GM19438 (cell line): Measurements from ENCODE around the gene GPC5.
"Not testable (repeated sequence)": the region's sequence is repeated elsewhere in the genome, so short reads cannot be mapped to it uniquely, and the experiment has no call there.

Source experiments
- ATAC-seq: cut with Tn5 transposase; IDR thresholded peaks from one replicate; pipeline ENCODE4 v1.9.1; 2021; ENCODE audit warnings: low read depth; ENCODE audit not compliant: unreplicated experiment

Gene GPC5

DNA sequence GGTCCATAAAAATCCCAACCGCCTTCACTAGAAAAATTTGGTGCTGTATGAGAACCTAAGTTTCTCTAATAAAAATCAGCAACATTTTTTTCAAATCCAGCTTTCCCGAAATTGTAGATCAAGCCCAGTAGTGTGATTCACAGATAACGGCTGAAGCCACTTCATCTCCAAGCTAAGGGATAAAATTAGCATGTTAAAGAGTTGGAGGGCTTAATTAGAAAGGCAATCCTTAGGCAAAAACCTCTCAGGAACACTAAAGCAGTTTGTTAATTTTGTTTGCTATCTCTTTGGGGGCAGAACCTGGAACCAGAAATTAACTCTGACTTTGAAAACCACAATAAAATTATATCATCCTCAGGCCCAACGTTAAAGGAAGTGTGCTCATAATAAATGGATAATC lies 820.2 kb downstream of the GPC5 start:
- no peak for ATAC-seq

DNA sequence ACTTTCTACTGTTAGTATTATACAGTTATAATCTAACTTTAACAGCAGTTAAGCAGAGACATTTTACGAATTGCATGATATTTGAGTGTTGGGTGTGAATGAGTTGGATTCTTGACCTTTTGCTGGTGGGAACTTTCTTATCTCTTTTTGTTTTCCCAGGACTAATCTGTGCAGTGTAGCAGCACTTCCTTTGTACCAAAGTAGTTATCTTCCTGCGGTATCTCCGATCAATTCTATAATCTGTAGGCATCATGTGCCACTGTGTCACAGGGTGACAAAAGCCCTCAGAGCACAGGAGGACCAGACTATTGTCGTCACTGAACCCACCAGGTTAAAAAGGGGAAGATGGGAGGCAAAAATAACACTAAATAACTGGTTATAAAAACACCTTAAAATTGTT lies 823.5 kb downstream of the GPC5 start:
- no peak for ATAC-seq

DNA sequence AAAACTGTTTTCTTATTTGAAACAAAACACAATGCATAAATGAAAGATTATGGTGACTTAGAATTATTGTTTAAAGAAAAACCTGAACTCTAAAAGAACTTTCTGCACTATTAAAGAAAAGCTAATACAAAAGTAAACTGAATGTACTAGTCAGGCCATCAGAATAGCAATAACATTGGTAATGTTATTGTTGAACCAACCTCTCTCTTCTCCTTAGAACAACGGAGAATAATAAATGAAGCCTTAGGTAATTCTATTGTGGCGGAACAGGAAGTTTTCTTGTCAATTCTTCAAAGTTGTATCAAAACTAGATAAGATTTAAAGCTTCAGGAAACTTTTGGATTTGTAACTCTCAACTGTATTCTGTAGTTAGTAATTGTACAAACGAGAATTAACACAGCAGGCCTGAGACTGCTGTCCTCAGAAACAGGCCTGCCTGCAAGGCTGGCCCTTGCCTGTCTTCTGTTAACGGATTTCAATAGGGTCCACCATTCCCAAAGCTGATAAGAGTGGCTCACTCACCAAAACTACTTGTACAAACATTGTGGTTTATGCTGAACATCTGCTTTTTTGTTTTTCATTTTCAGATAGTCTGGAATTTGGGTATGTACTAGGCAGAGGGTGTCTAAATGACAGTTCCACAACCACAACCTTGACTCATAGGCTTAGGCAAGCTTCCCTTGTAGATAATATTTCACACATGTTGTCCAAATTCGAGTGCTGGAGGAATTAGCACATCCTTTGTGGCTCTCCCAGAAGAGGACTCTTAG lies 825.8 kb downstream of the GPC5 start:
- ATAC-seq, result no peak

DNA sequence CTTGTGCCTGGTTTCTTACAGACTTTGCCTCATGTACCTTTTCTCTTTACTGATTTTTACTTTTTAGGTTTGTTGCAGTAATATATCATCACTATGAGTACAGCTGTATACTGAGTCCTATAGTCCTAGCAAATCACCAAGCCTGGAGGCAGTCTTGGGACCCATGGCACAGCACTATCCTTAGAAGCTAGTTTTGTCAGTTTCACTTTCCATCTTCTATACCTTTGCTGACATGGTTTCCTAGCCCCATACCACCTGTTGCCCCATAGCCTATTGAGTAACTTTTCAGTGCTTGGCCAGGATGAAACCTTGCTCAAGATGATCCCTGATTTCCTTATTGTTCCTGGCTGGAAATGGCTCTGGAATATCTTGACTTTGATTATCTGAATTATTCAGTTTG lies 826.4 kb downstream of the GPC5 start:
- no peak for ATAC-seq

DNA sequence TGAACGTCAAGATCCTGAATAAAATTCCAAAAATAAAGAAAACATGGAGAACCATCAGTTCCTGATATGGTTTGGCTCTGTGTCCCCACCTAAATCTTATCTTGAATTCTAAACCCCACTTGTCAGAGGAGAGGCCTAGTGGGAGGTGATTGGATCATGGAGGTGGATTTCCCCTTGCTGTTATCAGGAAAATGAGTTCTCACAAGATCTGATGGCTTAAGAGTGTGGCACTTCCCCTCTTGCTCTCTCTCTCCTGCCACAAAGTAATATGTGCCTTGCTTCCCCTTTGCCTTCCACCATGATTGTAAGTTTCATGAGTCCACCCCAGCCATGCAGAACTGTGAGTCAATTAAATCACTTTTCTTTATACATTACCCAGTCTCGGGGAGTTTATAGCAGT lies 827.4 kb downstream of the GPC5 start:
- no peak for ATAC-seq

DNA sequence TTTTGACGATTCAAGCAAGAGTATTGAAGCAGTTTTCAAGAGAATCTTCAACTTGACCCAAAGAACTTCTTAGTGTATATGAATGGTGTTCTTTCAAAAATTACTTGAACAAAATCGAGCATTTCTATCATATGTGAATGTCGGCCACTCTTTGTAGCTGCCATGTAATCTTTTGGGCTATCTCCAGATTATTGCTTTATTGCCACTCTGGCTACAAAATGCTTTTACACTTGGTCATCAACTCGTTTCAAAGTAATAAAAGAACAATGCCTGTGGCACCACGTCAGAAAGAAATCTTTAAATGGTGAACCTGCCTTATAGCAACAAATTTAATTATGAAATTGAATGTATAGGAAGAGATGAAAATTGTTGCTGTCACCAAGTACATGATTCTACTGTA lies 834.5 kb downstream of the GPC5 start:
- ATAC-seq, result no peak

DNA sequence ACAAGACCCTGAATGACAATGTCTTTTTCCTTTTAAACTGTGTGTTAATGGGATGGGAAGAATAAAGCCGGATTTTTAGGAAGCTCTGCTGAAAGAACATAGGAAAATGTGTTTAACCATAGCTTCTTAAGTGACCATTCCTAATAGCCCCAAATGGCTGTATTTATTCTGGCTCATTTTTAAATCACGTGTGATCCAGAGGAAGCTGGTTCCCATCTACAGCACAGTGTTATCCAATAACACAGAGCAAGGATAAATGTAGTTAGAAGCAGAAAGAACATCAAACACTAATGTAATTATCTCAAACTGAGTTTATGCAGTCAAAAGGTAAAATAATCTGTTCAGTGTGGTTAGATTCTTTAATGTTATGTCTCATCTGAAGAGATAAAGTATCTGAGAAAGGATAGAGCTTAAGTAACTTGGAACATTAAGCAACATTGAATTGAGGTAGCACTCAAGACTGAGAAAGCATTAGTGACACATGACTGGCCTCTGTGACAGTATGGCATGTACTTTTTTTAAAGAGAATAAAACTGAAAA lies 853.3 kb downstream of the GPC5 start:
- no peak for ATAC-seq

DNA sequence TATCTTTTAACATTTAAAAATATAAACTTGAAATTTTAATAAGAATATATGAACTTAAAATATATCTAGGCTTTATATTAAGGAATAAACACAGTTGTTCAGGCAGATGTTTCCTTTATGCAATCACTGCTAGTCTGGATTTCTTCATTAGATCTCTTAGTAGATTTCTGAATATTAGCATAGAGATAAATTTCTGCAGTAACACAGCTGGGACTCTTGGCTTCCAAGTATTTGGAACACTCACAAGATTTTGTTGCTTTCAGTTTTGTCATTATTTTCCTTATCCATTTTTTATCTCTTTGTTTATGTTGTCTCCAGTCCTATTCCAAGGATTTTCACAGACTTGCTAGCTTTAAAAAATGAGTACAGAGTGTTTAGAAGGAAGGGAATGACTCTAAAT lies 857.1 kb downstream of the GPC5 start:
- no peak for ATAC-seq

DNA sequence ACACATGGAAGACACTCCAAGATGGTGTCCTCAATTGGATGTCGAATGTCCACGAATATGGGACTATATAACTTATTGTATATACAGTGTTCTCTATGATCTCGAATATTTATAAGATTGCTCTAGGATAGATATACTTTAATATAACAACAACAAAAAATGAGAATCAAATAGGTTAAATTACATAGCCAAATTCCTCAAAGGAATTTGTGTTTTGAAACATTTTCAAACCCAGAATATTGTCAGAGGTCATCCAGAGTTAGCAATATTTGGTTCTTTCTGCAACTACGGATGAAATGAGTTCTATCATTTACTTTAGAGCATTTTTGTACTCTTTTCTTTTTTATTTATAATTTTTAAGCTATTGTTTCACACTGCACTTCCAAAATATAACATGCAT lies 857.8 kb downstream of the GPC5 start:
- no peak for ATAC-seq

DNA sequence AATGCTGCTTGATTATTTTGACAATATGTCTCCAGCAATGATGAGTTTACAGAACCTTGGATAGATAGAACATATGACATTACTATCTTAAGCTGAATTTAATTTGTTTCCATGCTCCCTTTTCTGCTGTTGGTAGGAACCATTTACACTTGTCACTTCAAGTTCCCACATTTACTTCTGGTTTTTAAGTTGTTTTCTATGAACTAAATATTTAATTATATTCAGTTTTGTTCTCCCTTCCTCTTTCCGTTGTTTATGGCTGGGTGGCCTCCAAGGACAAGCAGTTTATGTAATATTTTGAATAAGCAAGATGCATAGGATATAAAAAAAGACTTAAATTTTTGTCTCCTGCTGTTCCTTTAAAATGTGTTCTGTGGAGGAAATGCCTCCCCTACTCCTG lies 860.6 kb downstream of the GPC5 start:
- ATAC-seq, result no peak

DNA sequence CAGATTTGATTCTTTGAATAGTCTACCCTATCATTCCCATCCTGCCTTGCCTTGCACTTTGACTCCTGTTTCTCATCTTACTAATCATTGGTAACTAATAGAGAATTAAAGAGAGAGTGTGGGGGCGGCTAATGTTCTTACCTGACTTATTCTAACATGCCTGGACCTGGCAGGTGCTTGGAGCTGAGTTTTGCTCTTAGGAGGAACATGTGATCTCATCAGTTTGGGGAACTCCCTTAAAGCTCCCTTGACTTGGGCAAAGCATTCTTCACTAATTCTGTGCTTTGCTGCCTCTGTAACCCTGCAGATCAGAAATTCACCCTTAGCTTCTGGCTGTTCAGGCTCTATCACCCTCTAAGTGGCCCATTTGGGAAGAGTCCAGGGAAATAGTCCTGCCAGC lies 861.1 kb downstream of the GPC5 start:
- no peak for ATAC-seq

DNA sequence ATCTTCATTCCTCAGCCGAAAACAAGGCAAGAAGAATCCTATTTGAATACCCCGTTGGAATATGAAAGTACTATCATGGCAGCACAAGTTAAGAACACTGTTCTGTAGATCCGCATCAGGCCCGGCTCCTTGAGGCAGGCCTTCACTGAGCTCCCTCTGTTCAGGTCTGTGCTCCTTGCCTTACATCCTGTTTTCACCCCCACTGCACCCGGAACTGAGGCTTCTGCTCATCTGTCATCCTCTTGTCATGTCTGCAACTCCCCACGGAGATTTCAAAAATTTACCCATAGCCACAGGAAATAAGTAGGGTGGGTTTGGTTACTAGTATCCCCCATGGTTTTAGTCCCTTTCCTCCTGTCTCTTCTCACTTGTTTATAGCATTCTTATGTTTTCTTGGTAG lies 861.9 kb downstream of the GPC5 start:
- ATAC-seq, result no peak

DNA sequence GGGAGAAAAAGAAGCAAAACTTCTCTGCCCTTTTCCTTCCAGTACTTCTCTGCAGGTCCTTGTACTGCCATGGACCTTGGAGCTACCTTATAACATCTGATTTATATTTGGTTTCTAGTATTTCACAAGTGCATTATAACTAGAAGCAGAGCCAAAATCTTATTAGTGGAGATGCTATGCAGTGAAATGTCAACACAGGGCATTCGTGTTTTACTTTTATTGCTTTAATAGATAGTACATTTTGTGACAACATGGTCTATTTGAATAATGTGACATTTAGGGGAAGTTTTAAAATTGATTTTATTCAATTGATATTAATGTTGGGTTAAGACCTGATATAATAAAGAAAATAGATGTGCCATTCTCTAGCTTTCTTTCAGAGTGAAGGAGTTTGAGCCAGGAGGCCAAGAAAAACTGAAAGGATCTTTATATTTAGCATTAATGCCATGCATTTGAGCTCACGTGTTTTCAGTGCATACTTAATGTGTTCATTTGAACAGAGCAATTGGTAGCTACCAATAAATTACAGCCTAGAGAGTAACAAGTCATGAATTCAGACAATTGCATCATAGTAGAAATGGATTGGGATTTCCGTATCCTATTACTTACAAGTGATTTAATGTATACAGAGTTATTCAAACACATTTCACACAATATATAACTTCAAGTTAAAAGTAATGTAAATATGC lies 863.8 kb downstream of the GPC5 start:
- no peak for ATAC-seq

DNA sequence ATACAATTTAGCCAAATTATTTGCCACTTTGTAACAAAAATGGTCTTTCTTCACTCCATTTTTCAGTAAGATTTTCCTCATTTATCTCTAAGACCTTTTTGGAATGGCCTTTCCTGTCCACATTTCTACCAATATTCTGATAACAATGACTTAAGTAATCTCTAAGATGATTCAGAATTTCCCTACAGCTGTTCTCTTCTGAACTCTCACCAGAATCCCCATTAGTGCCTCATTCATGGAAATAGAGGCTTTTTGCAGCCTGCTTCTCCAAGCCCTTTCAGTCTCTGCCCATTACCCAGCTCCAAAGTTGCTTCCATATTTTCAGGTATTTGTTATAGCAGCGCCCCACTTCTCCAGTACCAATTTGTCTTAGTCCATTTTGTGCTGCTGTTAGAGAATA lies 867.0 kb downstream of the GPC5 start:
- ATAC-seq, result no peak

DNA sequence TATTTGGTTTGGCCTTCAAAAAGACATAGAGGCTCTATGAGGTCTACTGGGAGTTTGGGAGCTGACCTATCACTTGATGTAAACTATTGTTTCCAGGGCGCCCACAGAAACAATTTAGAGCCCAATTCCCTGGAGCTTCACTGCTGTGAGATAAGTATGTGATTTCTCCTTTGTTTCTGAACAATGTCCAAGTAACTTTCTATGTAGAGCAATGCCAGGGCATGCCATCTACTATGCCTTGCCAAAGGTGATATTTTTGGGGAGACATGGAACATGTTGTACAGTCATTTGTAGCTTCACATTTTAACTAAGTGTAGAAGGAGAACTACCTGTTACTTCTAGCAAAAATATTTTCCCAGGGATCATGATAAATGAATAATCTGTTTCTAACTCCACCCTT lies 872.6 kb downstream of the GPC5 start:
- ATAC-seq, result no peak

DNA sequence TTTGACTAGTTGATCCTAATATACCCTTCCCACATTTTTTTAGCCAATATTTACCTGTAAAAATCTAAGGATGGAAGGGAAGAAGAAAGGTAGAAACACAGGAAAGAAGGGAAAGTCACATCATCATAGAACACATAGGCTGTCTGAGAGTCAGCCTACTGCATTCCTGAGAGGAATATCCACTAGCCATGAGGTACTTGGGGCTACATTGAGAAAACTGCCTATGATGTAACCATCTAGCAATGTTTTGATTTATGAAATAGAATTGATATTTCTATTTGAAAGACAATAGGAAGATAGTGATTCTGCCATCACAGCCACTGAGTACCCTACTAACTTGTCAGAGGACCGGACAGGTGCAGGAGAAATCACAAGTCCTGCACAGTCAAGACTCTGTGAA lies 873.8 kb downstream of the GPC5 start:
- no peak for ATAC-seq

DNA sequence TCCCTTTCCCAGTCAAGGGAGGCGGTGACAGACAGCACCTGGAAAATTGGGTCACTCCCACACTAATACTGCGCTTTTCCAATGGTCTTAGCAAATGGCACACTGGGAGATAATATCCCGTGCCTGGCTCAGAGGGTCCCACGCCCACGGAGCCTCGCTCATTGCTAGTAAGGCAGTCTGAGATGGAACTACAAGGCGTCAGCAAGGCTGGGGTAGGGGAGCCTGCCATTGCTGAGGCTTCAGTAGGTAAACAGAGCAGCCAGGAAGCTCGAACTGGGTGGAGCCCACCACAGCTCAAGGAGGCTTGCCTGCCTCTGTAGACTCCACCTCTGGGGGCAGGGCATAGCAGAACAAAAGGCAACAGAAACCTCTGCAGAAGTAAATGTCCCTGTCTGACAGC lies 882.6 kb downstream of the GPC5 start:
- ATAC-seq, result not testable (repeated sequence)

DNA sequence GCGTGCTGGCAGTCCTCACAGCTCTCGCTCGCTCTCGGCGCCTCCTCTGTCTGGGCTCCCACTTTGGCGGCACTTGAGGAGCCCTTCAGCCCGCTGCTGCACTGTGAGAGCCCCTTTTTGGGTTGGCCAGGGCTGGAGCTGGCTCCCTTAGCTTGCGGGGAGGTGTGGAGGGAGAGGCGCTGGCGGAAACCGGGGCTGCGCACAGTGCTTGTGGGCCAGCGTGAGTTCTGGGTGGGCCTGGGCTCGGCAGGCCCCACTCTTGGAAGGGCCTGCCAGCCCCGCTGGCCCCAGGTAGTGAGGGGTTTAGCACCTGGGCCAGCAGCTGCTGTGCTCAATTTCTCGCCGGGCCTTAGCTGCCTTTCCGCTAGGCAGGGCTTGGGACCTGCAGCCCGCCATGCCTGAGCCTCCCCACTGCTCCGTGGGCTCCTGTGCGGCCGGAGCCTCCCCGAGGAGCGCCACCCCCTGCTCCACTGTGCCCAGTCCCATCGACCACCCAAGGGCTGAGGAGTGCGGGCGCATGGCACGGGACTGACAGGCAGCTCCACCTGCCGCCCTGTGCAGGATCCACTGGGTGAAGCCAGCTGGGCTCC lies 892.4 kb downstream of the GPC5 start:
- ATAC-seq, result not testable (repeated sequence)

DNA sequence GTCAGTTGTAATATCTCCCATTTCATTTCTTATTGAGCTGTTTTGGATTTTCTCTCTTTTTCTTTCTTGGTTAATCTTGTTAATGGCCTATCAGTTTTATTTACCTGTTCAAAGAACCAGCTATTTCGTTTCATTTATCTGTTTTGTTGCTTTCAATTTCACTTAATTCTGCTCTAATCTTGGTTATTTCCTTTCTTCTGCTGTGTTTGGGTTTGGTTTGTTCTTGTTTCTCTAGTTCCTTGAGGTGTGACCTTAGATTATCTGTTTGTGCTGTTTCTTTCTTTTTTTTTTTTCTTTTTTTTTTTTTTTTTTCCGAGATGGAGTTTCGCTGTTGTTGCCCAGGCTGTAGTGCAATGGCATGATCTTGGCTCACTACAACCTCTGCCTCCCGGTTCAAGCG lies 896.1 kb downstream of the GPC5 start:
- ATAC-seq, result not testable (repeated sequence)

DNA sequence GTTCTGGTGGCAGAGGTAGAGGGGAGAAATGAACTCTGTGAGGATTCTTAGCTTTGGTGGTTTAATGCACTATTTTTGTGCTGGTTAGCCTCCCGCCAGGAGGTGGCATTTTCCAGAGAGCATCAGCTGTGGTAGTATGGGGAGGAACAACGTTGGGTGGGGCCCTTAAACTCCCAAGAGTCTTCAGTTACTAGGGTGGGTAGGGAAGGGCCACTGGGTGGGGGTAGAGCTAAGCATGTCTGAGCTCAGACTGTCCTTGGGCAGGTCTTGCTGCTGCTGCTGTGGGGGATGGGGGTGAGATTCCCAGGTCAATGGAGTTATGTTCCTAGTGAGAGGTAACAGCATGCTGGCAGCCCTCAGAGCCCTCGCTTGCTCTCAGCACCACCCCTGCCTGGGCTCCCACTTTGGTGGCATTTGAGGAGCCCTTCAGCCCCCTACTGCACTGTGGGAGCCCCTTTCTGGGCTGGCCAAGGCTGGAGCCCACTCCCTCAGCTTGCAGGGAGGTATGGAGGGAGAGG lies 897.8 kb downstream of the GPC5 start:
- not testable (repeated sequence) for ATAC-seq
